GM18502 (cell line): ENCODE results near the gene GUCY1A2.
A peak's percentile ranks its signal among the peaks of the same experiment; 100 is the strongest.

Experiments used
- ATAC-seq: cut with Tn5 transposase; IDR thresholded peaks from one replicate; pipeline ENCODE4 v1.9.1; 2021; ENCODE audit warnings: mild to moderate bottlenecking; ENCODE audit not compliant: unreplicated experiment, poor library complexity

The GUCY1A2 gene

DNA sequence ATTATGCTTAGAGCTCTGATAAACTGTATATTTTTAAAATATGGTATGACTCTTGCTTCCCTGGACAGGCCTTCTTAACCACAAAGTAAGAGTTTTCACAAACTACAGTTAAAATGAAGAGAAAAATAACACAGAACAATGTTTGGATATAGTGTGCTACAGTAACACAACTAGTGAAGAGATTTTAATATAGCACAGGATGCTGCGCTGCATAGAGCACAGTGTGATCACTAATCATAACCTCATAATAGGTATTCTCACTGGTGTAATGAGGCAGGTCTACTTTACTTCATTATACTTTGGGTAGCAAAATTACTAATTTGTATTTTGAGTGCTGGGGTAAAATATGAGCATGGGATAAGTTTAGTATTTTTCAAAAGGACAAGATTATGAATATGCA, 256.5 kb downstream of the GUCY1A2 start:
- no peak for ATAC-seq

DNA sequence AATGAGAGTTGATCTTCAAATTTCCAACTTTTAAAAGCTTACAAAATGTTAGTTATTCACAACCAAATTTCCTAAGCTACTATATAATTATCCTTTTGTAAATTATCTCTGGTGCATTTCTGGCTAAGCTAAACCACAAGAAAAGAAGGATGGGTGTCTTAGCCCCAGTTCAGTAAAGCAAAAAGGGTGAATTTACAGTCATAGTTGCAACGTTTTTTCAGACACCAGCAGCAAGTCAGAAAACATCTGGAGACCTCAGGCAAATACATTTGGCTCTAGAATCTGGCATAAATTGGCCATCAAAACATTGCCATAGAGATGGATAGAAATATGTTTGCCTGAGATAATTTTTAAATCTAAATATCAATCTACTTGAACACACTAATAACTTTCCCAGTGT, 257.0 kb downstream of the GUCY1A2 start:
- ATAC-seq, result no peak

DNA sequence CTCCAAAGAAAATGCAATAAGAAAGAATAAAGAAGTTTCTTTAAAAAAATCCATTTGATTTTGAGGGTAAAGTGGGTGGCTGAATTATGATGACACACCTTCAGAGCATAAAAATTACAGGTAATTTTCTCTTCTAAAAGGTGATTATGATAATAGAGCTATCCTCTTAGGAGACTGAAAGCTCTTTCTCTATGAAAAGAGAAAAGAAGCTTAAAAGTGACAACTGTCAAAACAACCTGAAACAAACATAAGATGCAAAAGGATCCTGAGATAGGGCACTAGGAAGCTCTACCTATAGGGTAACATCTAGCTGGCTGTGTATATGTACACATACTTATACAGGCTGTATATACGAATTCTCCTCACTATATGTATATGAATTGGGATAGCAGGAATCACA, 270.2 kb downstream of the GUCY1A2 start:
- no peak for ATAC-seq

DNA sequence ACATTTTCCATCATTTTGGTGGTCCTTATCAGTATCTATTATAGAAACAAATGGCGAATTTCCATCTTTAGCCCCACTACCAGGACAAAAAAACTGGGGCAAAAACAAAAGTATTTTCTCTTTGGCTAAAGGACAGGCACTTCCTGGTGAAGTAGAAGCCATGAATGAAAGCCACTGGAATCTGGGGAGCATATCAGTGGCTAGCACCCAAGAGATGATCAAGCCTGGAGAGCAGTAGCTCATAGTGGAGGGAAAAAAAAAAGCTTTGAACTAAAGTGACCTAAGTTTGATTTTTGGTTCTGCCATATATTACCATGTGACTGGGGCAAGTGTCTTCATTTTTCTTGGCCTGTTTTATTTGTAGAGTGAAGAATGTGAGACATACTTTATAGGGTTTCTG, 272.3 kb downstream of the GUCY1A2 start:
- no peak for ATAC-seq

DNA sequence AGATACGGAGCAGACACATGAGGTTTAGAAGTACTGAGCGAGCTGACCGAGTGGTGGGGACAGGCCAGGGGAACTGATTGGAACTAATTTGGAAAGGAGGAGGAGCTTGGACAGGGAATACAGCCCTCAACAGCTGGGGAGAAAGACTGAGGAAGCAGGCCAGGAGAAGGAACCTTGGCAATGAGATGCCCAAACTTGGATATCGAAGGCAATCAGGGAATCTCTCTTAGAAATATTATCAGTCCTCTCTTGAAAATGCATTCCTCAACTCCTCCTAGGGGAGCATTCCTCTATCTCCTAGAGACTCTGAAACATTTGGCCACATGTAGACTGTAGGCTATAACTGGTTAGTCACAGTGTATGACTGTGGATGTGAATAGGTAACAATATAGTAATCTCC, 284.6 kb downstream of the GUCY1A2 start:
- no peak for ATAC-seq

DNA sequence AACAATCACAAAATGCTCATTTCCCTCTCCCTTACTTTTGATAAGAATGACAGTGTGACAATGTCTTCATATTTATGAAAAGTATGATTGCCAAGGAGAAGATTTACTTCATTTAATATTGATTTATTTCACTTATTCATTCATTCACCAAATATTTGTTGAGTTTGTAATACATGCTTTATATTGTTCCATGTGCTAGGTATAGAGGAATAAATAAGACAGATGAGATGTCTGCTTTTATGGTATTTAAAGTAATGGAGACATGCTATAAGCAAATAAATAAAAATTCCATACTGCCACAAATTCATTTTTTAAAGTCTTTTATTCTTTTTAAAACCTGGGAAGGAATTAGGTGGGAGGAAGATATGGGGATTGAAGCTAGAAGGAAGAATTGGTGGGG, 289.4 kb downstream of the GUCY1A2 start:
- no peak for ATAC-seq

DNA sequence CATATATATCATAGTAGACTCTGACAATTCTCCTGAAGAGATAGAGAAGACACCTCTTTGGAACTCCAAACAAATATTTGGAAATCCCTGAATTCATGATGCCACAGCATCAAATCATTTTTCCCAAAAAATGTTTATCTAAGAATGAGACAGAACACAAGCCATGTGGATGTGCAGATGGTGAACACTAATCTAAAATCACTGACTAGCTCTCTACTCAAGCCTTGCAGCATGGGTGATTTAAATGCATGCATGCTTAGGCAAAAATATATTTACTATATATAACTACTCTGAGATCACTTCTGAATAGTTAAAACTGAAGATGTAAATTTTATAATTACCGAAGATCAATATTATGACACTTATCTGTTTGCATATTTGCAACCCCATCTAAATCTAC, 289.9 kb downstream of the GUCY1A2 start:
- no peak for ATAC-seq

DNA sequence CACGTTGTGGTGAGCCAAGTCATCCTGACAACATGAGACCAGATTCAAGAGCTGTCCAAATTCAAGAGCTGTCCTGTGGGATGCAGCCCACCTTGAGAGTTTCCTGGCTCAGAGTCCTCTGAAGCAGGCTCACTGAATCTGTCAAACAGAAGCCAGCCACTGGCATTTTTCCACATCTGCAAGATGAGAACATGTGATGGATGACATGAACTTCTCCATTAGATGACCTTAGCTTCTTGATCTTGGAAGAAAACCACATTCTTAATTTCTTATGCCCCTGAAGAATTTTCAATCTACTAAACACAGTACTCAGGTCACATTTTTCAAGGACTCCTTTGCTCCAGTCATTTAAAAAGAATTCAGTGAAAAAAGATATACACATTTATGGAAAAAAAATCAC, 291.0 kb downstream of the GUCY1A2 start:
- ATAC-seq, result no peak

DNA sequence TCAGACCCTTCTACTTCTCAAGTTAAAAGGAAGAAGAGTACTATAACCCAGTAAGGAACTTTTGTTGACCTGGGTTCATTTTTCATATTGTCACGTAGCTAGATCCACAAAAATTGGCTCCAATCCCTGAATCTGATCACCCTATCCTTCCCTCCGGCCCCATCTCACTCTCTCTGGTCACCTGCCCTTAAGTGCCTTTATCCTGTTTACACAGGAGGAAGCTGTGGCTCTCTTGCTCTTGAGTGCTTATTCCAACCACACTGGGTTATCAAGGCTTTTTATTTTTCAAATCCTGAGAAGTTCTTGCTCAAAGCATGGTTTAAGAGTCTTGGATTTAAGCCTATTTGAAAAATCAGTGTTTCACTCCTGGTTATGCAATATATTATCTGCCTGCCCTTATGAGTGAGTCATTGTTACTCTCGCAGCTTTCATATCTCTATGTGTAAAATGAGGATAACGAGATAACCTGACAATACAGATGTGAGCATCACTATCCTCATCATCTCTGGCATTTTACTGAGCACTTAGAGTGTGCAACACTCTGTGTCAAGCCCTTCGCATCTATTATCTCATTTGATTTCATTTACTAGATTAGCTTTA, 293.9 kb downstream of the GUCY1A2 start:
- ATAC-seq, result no peak

DNA sequence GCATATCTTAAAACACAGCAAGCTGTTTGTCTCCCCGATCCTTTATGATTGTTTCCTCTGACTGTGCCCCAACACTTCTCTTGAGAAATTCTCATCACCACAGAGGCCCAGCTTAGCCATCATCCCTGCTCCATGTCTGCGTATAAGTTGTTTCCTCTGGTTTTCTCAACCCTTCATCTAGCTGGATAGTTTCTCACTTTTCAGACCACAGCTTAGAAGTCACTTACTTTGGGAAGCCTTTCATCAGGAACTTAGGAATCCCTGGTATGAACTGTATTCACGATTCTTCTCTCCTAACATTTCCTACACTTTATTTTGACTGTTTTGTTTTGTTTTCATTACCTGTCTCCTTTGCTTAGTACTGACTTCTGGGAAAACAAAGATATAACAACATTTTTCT, 295.2 kb downstream of the GUCY1A2 start:
- no peak for ATAC-seq

DNA sequence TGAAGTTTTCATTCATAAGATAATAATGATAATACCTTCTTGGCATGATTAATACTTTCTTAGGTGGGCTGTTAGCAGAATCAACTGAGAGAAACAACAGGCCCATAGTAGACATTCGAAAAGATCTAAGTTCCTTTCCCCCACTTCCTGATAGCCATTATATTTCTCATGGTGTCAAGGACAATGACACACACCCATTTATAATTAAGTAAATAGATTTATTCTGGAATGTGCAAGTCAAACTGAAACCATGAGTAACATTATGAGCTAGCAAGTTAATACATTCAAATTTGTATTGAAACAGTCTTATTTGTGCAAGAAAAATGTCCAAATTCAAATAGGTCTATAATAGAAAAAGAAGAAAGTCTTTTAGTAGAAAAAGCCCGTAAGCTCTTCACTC, 301.1 kb downstream of the GUCY1A2 start:
- ATAC-seq, result no peak

DNA sequence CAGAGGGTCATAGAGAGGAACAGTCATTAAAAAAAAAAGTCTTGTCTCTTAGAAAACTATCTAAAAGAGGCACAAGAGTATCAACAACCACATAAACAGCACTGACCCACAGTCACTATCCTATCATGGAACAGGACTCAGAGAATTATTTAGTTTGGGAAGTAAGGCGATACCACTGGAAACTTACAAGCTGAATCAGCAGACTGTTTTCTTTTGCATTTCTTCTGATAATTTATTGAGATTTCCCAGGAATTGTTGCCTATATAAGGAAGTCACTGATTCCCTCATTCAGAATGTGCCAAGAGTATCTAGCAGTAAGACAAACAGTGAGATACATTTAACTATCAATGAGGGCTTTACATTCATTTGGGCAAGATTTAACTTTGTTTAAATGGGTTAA, 304.1 kb downstream of the GUCY1A2 start:
- no peak for ATAC-seq

DNA sequence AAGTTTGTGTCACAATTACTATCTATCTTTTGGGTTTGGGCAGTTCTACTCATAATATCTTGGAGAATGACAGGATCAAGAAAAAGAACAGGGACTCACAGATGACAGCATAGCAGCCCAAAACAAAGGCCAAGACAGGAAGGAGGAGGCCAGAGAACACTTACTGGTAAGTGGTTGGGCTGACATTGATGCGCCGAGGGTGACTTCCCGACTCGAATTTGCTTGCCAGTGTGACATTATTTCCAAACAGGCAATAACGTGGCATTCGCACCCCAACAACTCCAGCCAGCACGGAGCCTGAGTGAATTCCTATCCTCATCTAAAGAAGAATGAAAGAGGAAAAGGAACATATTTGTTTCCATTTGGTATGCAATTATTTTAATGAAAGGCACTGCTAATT, 309.9 kb downstream of the GUCY1A2 start:
- ATAC-seq, result no peak

DNA sequence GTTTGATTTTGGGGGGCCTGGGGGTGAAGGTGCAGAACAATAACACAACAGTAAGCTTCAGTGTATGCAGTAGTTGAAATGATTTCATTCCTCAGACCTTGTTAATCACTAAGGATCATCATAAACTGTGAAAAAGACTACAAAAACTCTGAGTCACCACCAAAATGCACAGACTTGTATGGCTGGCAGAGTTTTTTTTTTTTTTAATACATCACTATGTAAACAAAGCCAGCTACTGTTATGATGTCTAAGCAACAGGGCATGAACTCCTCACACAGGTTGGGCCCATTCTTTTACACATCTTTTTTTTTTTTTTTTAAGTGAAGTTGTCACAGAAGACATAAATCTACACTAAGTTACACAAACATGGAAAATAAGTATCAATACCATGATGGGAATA, 311.9 kb downstream of the GUCY1A2 start:
- no peak for ATAC-seq

DNA sequence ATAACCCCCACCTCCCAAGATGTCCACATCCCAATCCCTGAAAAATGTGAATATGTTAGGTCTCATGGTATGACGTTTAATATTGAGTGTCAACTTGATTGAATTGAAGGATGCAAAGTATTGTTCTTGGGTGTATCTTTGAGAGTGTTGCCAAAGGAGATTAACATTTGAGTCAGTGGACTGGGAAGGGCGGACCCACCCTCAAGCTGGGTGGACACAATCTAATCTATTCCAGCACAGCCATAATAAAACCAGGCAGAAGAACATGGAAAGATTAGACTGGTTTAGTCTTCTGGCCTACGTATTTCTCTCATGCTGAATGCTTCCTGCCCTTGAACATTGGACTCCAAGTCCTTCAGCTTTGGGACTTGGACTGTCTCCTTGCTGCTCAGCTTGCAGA, 315.5 kb downstream of the GUCY1A2 start:
- ATAC-seq, result no peak

DNA sequence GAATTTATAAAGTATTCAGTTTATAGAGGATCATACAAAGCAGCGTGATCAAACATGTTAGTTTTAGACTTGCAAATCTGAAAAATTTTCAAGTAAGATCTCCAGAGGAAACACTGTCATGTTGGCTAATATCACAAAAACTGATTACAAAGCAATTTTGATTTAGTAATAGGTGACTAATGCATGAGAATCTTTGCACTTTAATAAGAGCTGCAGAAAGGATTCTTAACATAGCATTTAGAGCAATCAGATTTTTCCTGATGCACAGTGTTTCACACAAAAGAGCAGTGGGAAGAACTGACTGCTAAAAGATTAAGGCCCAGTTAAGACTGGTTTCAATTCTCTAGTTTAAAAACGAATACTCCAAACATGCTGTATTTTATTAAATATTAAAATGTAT, 321.2 kb downstream of the GUCY1A2 start:
- no peak for ATAC-seq

DNA sequence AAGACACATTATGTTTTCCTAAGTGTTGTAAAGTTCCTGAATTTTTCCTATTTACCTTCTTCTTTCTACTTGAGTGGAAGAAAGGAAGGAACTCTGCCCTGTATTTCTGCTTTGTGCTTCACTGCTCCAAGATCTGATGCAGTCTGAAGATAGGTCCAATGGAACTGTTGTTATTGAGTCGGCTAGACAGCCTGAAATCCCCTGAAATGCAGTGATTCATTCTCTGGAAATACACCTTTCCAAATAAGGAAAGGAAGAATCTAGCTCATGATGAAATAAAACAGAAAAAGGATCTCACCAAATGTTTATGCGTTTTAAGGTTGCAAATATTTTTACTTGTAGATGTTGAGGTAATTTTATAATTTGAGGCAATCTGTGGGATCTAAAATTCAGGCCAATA, 322.8 kb downstream of the GUCY1A2 start:
- ATAC-seq, result no peak

DNA sequence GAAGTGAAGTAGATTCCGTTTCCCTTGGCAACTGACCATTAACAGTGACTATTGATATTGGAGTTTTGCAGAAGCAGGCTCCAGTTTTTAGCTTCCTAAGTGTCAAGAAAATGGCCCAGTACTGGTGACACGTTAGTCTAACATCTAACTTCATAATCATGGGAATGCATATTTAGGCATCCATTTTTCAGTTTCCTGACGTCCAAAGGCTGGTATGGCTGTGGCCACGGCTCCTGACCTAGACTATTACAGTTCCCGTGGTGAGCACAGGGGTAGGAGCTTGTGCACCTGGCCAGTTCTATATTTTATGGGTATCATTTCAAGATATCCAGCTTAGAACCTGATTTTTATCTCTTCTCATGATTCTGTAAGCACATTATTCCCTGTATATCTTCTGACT, 323.8 kb downstream of the GUCY1A2 start:
- ATAC-seq, result no peak

DNA sequence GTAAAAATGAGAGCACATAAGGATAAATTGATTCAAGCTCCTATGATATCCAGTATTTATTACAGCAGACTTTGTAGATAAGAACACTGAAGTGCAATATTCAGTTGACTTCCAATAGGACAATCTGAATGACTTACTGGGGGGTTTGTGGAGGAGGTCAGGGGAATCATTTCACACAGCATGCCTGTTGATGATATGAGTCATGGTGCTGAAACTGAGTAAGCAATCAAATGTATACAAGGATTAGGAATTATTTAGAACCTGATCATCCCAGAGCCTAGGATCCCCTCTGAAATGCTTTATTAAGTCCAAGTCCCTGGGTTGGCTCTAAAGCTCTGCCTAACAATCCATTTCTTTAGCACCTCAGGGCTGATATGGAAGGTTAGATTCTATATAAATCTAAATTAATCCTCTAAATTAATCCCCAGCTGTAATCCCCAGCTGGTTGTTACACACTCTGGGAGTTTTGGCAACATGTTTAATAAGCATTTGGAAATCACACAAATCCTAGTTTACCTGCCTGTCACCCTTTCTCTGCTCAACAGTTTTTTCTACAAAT, 326.4 kb downstream of the GUCY1A2 start:
- ATAC-seq, result no peak

DNA sequence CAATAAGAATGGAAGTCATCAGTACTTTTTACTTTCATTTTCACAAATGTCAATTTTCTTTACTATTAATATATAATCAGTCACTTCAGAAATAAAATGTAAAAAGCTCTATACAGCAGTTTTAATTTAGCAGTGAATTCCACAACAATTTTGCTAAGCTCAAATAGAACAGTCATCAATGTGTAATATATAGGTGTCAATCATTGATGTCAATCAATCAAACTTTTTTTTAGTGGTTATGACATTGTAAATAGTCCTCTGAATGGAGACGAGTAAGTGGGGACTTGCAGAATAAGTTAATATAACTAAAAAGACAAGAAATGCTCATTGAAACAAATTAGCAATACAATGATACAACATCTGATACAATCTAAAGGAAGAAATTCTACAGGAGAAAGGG, 327.4 kb downstream of the GUCY1A2 start:
- ATAC-seq, result no peak

DNA sequence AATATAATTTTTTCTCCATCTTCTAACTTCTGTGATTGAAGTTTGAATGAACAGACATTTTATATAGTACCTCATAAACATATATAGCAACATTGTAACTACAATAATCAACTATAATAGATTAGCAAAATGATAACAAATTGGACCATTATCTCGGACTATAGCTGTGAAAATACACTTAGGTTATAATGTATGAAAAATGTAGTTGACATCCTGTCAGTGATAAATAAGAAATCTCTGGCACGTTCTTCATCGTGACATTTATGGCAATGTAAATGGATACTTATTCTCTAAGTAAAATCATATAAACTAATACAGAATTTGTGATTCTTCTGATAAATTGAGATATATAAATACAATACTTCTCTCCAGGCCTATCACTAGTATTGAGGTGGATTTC, 333.3 kb downstream of the GUCY1A2 start:
- no peak for ATAC-seq

DNA sequence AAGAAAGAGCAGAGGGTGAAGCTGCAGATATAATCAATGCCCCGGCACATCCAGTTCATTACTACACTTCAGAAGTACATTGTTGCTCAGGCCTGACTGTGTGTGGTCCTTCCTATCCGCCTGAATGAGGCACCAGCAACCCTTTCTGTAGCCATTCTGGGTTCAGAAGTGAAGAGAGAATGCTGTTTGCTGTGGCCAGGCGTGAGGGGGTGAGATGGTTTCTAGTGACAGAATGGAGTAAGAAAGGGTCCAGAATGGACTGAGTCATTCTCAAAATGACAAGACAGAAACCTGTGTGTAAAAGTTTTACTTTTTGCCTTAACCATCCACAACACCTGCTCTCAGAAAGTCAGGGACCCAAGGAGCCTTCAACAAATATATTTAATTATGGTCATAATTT, 334.8 kb downstream of the GUCY1A2 start:
- peak; percentile 66 for ATAC-seq

DNA sequence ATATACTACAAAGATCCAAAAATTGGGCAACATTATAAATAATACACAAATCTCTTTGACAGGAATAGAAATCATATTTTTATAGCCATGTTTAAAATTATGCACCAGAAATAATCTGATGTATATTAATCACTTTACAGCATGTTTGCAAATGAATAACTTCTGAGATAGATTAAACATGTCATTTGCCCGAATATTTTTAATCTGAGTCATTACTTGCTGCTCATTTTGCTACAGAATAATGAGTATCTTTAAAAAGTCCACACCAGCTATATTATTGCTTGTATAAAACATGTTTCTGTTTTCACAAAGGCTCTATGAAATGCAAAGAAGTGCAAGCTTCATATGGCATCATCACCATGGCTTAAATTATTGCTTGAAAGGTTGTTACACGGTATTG, 336.8 kb downstream of the GUCY1A2 start:
- ATAC-seq, result no peak
